ENCODE measurements around the gene PSMD7. TPM values are rescaled to one million over a fixed set of nuclear protein-coding genes. Genes with fewer than 3 reads are reported as not detected.
"Not testable (repeated sequence)": the region's sequence is repeated elsewhere in the genome, so short reads cannot be mapped to it uniquely, and the experiment has no call there.

The PSMD7 gene
- total and polyA plus RNA-seq, 2 donors (not counting 1 experiment from before 2014, with no cell fraction given), result 34.1 to 60.8 TPM

- Mint-ChIP-seq H3K27me3 (no peaks in the 10 kb centered on the region), H3K4me1 (no peaks in the 10 kb centered on the region), H3K4me3 (no peak overlapping the region), H3K27ac (no peak overlapping the region), H3K9me3 (ENCODE audit: insufficient read depth) (no peaks in the 10 kb centered on the region)
- CTCF ChIA-PET, result interaction anchor here (0.8 to 1.7 kb wide), 2 partner anchors 16 to 18 kb away, joined by 3 to 7 read pairs; no protein-coding TSS in a partner anchor
- Histone ChIP-seq H3K4me2 (replicated peaks; ENCODE audit: low read depth, low read length, poor library complexity, severe bottlenecking) (no peak overlapping the region), H3K79me2 (ENCODE audit: control insufficient read depth, insufficient read depth, low read length) (no peaks in the 10 kb centered on the region), H3K36me3 (replicated peaks in 1 of 2; ENCODE audit: control extremely low read depth in 1 of 2, control insufficient read depth in 1 of 2, extremely low read depth in 1 of 2, insufficient read depth in 2 of 2, low read length in 1 of 2) (peaks cover 2 to 17% of the 10 kb centered on the region in 2 experiments), H3K9ac (ENCODE audit: low read length) (no peak overlapping the region), H3K9me3 (ENCODE audit: control extremely low read depth in 1 of 3, control insufficient read depth in 2 of 3, insufficient read depth in 1 of 3, low read length in 2 of 3) (no peaks in the 10 kb centered on the region), H3K4me1 (ENCODE audit: control insufficient read depth in 2 of 2, insufficient read depth in 2 of 2, low read length in 2 of 2) (no peaks in the 10 kb centered on the region), H2AFZ (ENCODE audit: insufficient read depth, low read depth, low read length, poor library complexity, severe bottlenecking) (no peak overlapping the region), H3K27me3 (replicated peaks in 1 of 4; ENCODE audit: control extremely low read depth in 1 of 4, control insufficient read depth in 3 of 4, insufficient read depth in 4 of 4, low read length in 3 of 4) (no peaks in the 10 kb centered on the region), H3K4me3 (ENCODE audit: control extremely low read depth in 1 of 5, extremely low read depth in 1 of 5, insufficient read depth in 1 of 5, low read depth in 2 of 5, low read length in 4 of 5) (no peak overlapping the region), H3K27ac (ENCODE audit: low read length in 2 of 2) (no peak overlapping the region), H4K20me1 (ENCODE audit: control insufficient read depth, insufficient read depth, low read length, poor library complexity, severe bottlenecking) (no peaks in the 10 kb centered on the region)
- 91% methylated on average over 10 of the region's 10 CpGs for WGBS (ENCODE audit: insufficient coverage)
- DNase-seq, result no peak
- TF ChIP-seq EZH2 (IDR thresholded peaks at IDR 0.05; ENCODE audit: borderline replicate concordance, insufficient read depth, low read depth, low read length, poor library complexity, severe bottlenecking) (no peak), CTCF (IDR thresholded peaks at IDR 0.05) (no peak)
- intact Hi-C loops (cut with micrococcal nuclease), result no loop called here
- ATAC-seq (ENCODE audit: low read depth), result no peak
- POLR2A ChIA-PET, result no interaction called here
These were observed 29.0 kb downstream of the PSMD7 start for GRCh38 chr16:74325641-74326040.

GRCh38 chr16:74328346-74328745 lies 31.7 kb downstream of the PSMD7 start:
- H3K27ac ChIP-seq (ENCODE audit: low read length in 2 of 2); H3K27ac Mint-ChIP-seq; H3K4me3 Mint-ChIP-seq; H3K4me1 Mint-ChIP-seq; H3K4me3 ChIP-seq (ENCODE audit: control extremely low read depth in 1 of 5, extremely low read depth in 1 of 5, insufficient read depth in 1 of 5, low read depth in 2 of 5, low read length in 4 of 5); H2AFZ ChIP-seq (ENCODE audit: insufficient read depth, low read depth, low read length, poor library complexity, severe bottlenecking); H3K9ac ChIP-seq (ENCODE audit: low read length); H3K27me3 Mint-ChIP-seq; H3K4me1 ChIP-seq (ENCODE audit: control insufficient read depth in 2 of 2, insufficient read depth in 2 of 2, low read length in 2 of 2); H3K4me2 ChIP-seq (replicated peaks; ENCODE audit: low read depth, low read length, poor library complexity, severe bottlenecking); POLR2A ChIA-PET; H3K9me3 Mint-ChIP-seq (ENCODE audit: insufficient read depth); H3K79me2 ChIP-seq (ENCODE audit: control insufficient read depth, insufficient read depth, low read length); ATAC-seq (ENCODE audit: low read depth); DNase-seq; intact Hi-C loops (cut with micrococcal nuclease); H3K27me3 ChIP-seq (replicated peaks in 1 of 4; ENCODE audit: control extremely low read depth in 1 of 4, control insufficient read depth in 3 of 4, insufficient read depth in 4 of 4, low read length in 3 of 4); H4K20me1 ChIP-seq (ENCODE audit: control insufficient read depth, insufficient read depth, low read length, poor library complexity, severe bottlenecking); H3K9me3 ChIP-seq (ENCODE audit: control extremely low read depth in 1 of 3, control insufficient read depth in 2 of 3, insufficient read depth in 1 of 3, low read length in 2 of 3); CTCF ChIA-PET: not testable (repeated sequence)
- WGBS (ENCODE audit: insufficient coverage), result 100% methylated on average over 5 of the region's 9 CpGs
- peaks cover 4 to 29% of the 10 kb centered on the region in 2 experiments for H3K36me3 ChIP-seq (replicated peaks in 1 of 2; ENCODE audit: control extremely low read depth in 1 of 2, control insufficient read depth in 1 of 2, extremely low read depth in 1 of 2, insufficient read depth in 2 of 2, low read length in 1 of 2)

GRCh38 chr16:74332469-74332868 lies 35.9 kb downstream of the PSMD7 start:
- H3K36me3 ChIP-seq (replicated peaks in 1 of 2; ENCODE audit: control extremely low read depth in 1 of 2, control insufficient read depth in 1 of 2, extremely low read depth in 1 of 2, insufficient read depth in 2 of 2, low read length in 1 of 2), result peaks cover 4 to 23% of the 10 kb centered on the region in 2 experiments
- H3K4me1 Mint-ChIP-seq; H3K27ac Mint-ChIP-seq; H3K4me1 ChIP-seq (ENCODE audit: control insufficient read depth in 2 of 2, insufficient read depth in 2 of 2, low read length in 2 of 2); POLR2A ChIA-PET; H3K4me2 ChIP-seq (replicated peaks; ENCODE audit: low read depth, low read length, poor library complexity, severe bottlenecking); H3K4me3 Mint-ChIP-seq; H2AFZ ChIP-seq (ENCODE audit: insufficient read depth, low read depth, low read length, poor library complexity, severe bottlenecking); CTCF ChIA-PET; H3K79me2 ChIP-seq (ENCODE audit: control insufficient read depth, insufficient read depth, low read length); H3K27me3 ChIP-seq (replicated peaks in 1 of 4; ENCODE audit: control extremely low read depth in 1 of 4, control insufficient read depth in 3 of 4, insufficient read depth in 4 of 4, low read length in 3 of 4); H4K20me1 ChIP-seq (ENCODE audit: control insufficient read depth, insufficient read depth, low read length, poor library complexity, severe bottlenecking); ATAC-seq (ENCODE audit: low read depth); H3K4me3 ChIP-seq (ENCODE audit: control extremely low read depth in 1 of 5, extremely low read depth in 1 of 5, insufficient read depth in 1 of 5, low read depth in 2 of 5, low read length in 4 of 5); H3K27me3 Mint-ChIP-seq; H3K9ac ChIP-seq (ENCODE audit: low read length); intact Hi-C loops (cut with micrococcal nuclease); DNase-seq; H3K9me3 ChIP-seq (ENCODE audit: control extremely low read depth in 1 of 3, control insufficient read depth in 2 of 3, insufficient read depth in 1 of 3, low read length in 2 of 3); H3K9me3 Mint-ChIP-seq (ENCODE audit: insufficient read depth); H3K27ac ChIP-seq (ENCODE audit: low read length in 2 of 2): not testable (repeated sequence)
- WGBS (ENCODE audit: insufficient coverage), result 97% methylated on average over 3 of the region's 8 CpGs

Data from B cell (primary cell).